Activated B cell treated with CpG ODN at 0.5 μM for 24 hours (primary cell): ENCODE data around the gene STX5. TPM values are rescaled to one million over a fixed set of nuclear protein-coding genes. Genes with fewer than 3 reads are reported as not detected.

Source experiments
- ATAC-seq: fragments of 200-7000 bp; cut with Tn5 transposase; one replicate; pipeline ENCODE4 v1.10.0; 2021; ENCODE audit warnings: low read depth, mild to moderate bottlenecking, moderate library complexity
- CTCF ChIA-PET: fragments of 350-600 bp; sonication (Branson Sonifier 250); formaldehyde crosslinking; loops from one replicate; lab custom pipeline; 2021; ENCODE audit warnings: antibody characterized with exemption; lab: Charles Lee
- POLR2A ChIA-PET: fragments of 350-600 bp; sonication (Branson Sonifier 250); formaldehyde crosslinking; loops from one replicate; lab custom pipeline; 2021; ENCODE audit warnings: antibody characterized with exemption; lab: Charles Lee
- DNase-seq: peaks from one replicate; pipeline ENCODE4 v3.0.0; 2022
- H3K27ac Mint-ChIP-seq: one replicate; pipeline ENCODE4 v1.8.0; 2020; ENCODE audit warnings: mixed read lengths
- H3K27me3 Mint-ChIP-seq: one replicate; pipeline ENCODE4 v1.8.0; 2021; ENCODE audit warnings: mixed read lengths
- H3K36me3 Mint-ChIP-seq: one replicate; pipeline ENCODE4 v1.8.0; 2021; ENCODE audit warnings: low read depth, mixed read lengths
- H3K4me1 Mint-ChIP-seq: one replicate; pipeline ENCODE4 v1.8.0; 2021; ENCODE audit warnings: mixed read lengths
- H3K4me3 Mint-ChIP-seq: one replicate; pipeline ENCODE4 v1.8.0; 2020; ENCODE audit warnings: mild to moderate bottlenecking, mixed read lengths
- H3K9me3 Mint-ChIP-seq: one replicate; pipeline ENCODE4 v1.8.0; 2020; ENCODE audit warnings: mixed read lengths
- CTCF ChIP-seq: fragments of 200-600 bp; IDR thresholded peaks from one replicate; pipeline ENCODE4 v1.8.0; 2022; ENCODE audit warnings: antibody characterized with exemption, mild to moderate bottlenecking
- intact Hi-C: fragments of 100-400 bp; cut with micrococcal nuclease; formaldehyde crosslinking; loops from one replicate; pipeline ENCODE4 v1.15.1; 2024
- total RNA-seq: library from RNA; stranded (reverse); gene quantifications from 2 replicates; pipeline ENCODE4 v1.2.3, GENCODE V29; 2022

Gene STX5
- total RNA-seq, 1 donor from 2014 or later = 71.5 TPM

GRCh38 chr11:62823677-62824076 is 8.2 kb downstream of the STX5 start:
- H3K36me3 Mint-ChIP-seq = peaks cover 79% of the 10 kb centered on the region
- H3K27ac Mint-ChIP-seq = no peak overlapping the region
- CTCF ChIA-PET = no interaction called here
- H3K4me1 Mint-ChIP-seq = peaks cover 3% of the 10 kb centered on the region
- no peak for TF ChIP-seq CTCF
- no peaks in the 10 kb centered on the region for H3K9me3 Mint-ChIP-seq
- H3K4me3 Mint-ChIP-seq = no peak overlapping the region
- intact Hi-C loops = no loop called here
- POLR2A ChIA-PET = interaction anchor here (0.5 to 1.5 kb wide), 7 partner anchors 11 to 1064 kb away, joined by 3 to 5 read pairs (median 4); partner anchors contain the start of gene TMEM179B
- DNase-seq (no peak), ATAC-seq (no peak)
- H3K27me3 Mint-ChIP-seq = no peaks in the 10 kb centered on the region

- no peak overlapping the region for H3K27ac Mint-ChIP-seq
- H3K4me1 Mint-ChIP-seq = no peaks in the 10 kb centered on the region
- peaks cover 58% of the 10 kb centered on the region for H3K36me3 Mint-ChIP-seq
- H3K27me3 Mint-ChIP-seq = no peaks in the 10 kb centered on the region
- H3K4me3 Mint-ChIP-seq = no peak overlapping the region
- H3K9me3 Mint-ChIP-seq = no peaks in the 10 kb centered on the region
- DNase-seq (no peak), ATAC-seq (no peak)
- TF ChIP-seq CTCF = no peak
- ChIA-PET POLR2A (interaction anchor here (1.0 to 1.4 kb wide), 4 partner anchors 12 to 64 kb away, joined by 3 to 14 read pairs (median 7); partner anchors contain the start of genes SLC3A2 and STX5), CTCF (no interaction called here)
- intact Hi-C loops = no loop called here
Observed at GRCh38 chr11:62817129-62817528, 14.7 kb downstream of the STX5 start.

- Mint-ChIP-seq H3K9me3 (no peaks in the 10 kb centered on the region), H3K27me3 (no peaks in the 10 kb centered on the region), H3K27ac (no peak overlapping the region), H3K36me3 (peaks cover 56% of the 10 kb centered on the region), H3K4me1 (no peaks in the 10 kb centered on the region), H3K4me3 (no peak overlapping the region)
- ChIA-PET CTCF (no interaction called here), POLR2A (interaction anchor here (0.6 to 1.4 kb wide), 12 partner anchors 12 to 997 kb away, joined by 3 to 14 read pairs (median 5); partner anchors contain the start of genes SLC3A2, STX5, TMEM179B and WDR74)
- intact Hi-C loops = no loop called here
- TF ChIP-seq CTCF = no peak
- ATAC-seq (no peak), DNase-seq (no peak)
Observed at GRCh38 chr11:62816557-62816956, 15.3 kb downstream of the STX5 start.

GRCh38 chr11:62811659-62812058 is 20.2 kb downstream of the STX5 start:
- no peak for ATAC-seq
- H3K4me3 Mint-ChIP-seq = no peak overlapping the region
- no peak for DNase-seq
- no peak overlapping the region for H3K27ac Mint-ChIP-seq
- POLR2A ChIA-PET = interaction anchor here (0.7 to 3.3 kb wide), 4 partner anchors 20 to 105 kb away, joined by 3 to 16 read pairs (median 6); partner anchors contain the start of gene STX5
- H3K27me3 Mint-ChIP-seq = no peaks in the 10 kb centered on the region
- TF ChIP-seq CTCF = no peak
- CTCF ChIA-PET = no interaction called here
- intact Hi-C loops = no loop called here
- peaks cover 27% of the 10 kb centered on the region for H3K36me3 Mint-ChIP-seq
- peaks cover 2% of the 10 kb centered on the region for H3K4me1 Mint-ChIP-seq
- H3K9me3 Mint-ChIP-seq = no peaks in the 10 kb centered on the region

- Mint-ChIP-seq H3K36me3 (peaks cover 20% of the 10 kb centered on the region), H3K27ac (peak overlapping the region; percentile 26), H3K9me3 (no peaks in the 10 kb centered on the region), H3K4me3 (no peak overlapping the region), H3K4me1 (peaks cover 10% of the 10 kb centered on the region), H3K27me3 (no peaks in the 10 kb centered on the region)
- DNase-seq (no peak), ATAC-seq (no peak)
- no peak for TF ChIP-seq CTCF
- intact Hi-C loops = no loop called here
- POLR2A ChIA-PET = interaction anchor here (0.5 to 3.3 kb wide), 2 partner anchors 21 to 54 kb away, joined by 3 to 16 read pairs; partner anchors contain the start of gene STX5
- CTCF ChIA-PET = no interaction called here
Observed at GRCh38 chr11:62810748-62811147, 21.1 kb downstream of the STX5 start.
